HCT116 (cell line): ENCODE results near the gene STARD4. TPM values are rescaled to one million over a fixed set of nuclear protein-coding genes. Genes with fewer than 3 reads are reported as not detected.

Source experiments
- ATAC-seq: fragments of 200-7000 bp; cut with Tn5 transposase; 2 replicates; pipeline ENCODE4 v1.9.1; 2020; ENCODE audit warnings: mild to moderate bottlenecking, moderate library complexity
- BruUV-seq: library from RNA; stranded (reverse); fragments of 400-500 nt; replicated peaks from 2 replicates; lab custom pipeline; 2021; lab: Mats Ljungman, UMichigan
- CTCF ChIA-PET: fragments of 300-600 bp; sonication (Branson Sonifier 250); formaldehyde crosslinking; loops from one replicate; lab custom pipeline; 2021; ENCODE audit warnings: antibody characterized with exemption; lab: Charles Lee
- POLR2A ChIA-PET: fragments of 300-600, 350-600 bp; sonication (Branson Sonifier 250); formaldehyde crosslinking; loops from one replicate; lab custom pipeline; 2021; ENCODE audit warnings: antibody characterized with exemption; lab: Charles Lee
- RAD21 ChIA-PET, 2 experiments: fragments of 300-600 bp; sonication (Branson Sonifier 250); formaldehyde crosslinking; loops; one replicate each; lab custom pipeline; 2023; ENCODE audit warnings: low total read pairs in 2 of 2; ENCODE audit not compliant: uncharacterized antibody in 2 of 2, unreplicated experiment in 2 of 2, low non-redundant PET in 1 of 2; lab: Charles Lee
- DNase-seq: peaks from one replicate; pipeline ENCODE4 v3.0.0-alpha.2; 2010; ENCODE audit warnings: low read depth, low spot score
- H2AFZ ChIP-seq: fragments of 200-600 bp; shearing (Covaris generic), sonication (generic); 2 replicates; pipeline ENCODE4 v1.6.1; 2017; ENCODE audit warnings: low read depth, mixed run types, mixed read lengths, antibody characterized with exemption, low read length; ENCODE audit not compliant: poor library complexity, severe bottlenecking
- H3K27ac ChIP-seq: 2 replicates; pipeline ENCODE4 v1.5.1; 2012; ENCODE audit warnings: low read depth, low read length
- H3K27me3 ChIP-seq: fragments of 200-600 bp; sonication (generic); 2 replicates; pipeline ENCODE4 v1.6.1; 2016; ENCODE audit warnings: mixed run types, low read length, mixed read lengths; ENCODE audit not compliant: insufficient read depth
- H3K36me3 ChIP-seq, 2 experiments: fragments of 200-500 bp in 1 of 2; fragments of 200-600 bp in 1 of 2; sonication (Bioruptor generic) in 1 of 2; sonication (generic) in 1 of 2; 2 replicates each; pipeline versions ENCODE4 v1.5.1 to v1.6.1; 2014 to 2016; ENCODE audit warnings: low read length in 2 of 2, inconsistent platforms in 1 of 2, mixed read lengths in 1 of 2, mixed run types in 1 of 2; ENCODE audit not compliant: insufficient read depth in 2 of 2, control insufficient read depth in 1 of 2
- H3K4me1 ChIP-seq, 2 experiments: fragments of 200-600 bp in 1 of 2; sonication (generic) in 1 of 2; 2 replicates each; pipeline versions ENCODE4 v1.5.1 to v1.6.1; 2012 to 2017; ENCODE audit warnings: low read length in 2 of 2, inconsistent platforms in 1 of 2, mild to moderate bottlenecking in 1 of 2, mixed read lengths in 1 of 2, mixed run types in 1 of 2, moderate library complexity in 1 of 2; ENCODE audit not compliant: insufficient read depth in 2 of 2, control insufficient read depth in 1 of 2
- H3K4me2 ChIP-seq: fragments of 200-600 bp; sonication (generic); 2 replicates; pipeline ENCODE4 v1.6.1; 2017; ENCODE audit warnings: mixed run types, low read length, mixed read lengths
- H3K4me3 ChIP-seq, 2 experiments: fragments of 200-600 bp in 1 of 2; sonication (generic) in 1 of 2; replicated peaks in 1 of 2; 2 replicates each; pipeline ENCODE4 v1.5.1; 2011 to 2016; ENCODE audit warnings: low read length in 2 of 2, control low read depth in 1 of 2, low read depth in 1 of 2, mild to moderate bottlenecking in 1 of 2, mixed read lengths in 1 of 2, mixed run types in 1 of 2
- H3K79me2 ChIP-seq: fragments of 200-600 bp; sonication (generic); 2 replicates; pipeline ENCODE4 v1.6.1; 2017; ENCODE audit warnings: mild to moderate bottlenecking, mixed run types, low read length, moderate library complexity, mixed read lengths; ENCODE audit not compliant: insufficient read depth
- H3K9ac ChIP-seq: fragments of 200-600 bp; sonication (generic); 2 replicates; pipeline ENCODE4 v1.6.1; 2016; ENCODE audit warnings: low read length, mixed read lengths
- H3K9me2 ChIP-seq: fragments of 200-600 bp; sonication (generic), shearing (Covaris generic); 2 replicates; pipeline ENCODE4 v1.6.1; 2017; ENCODE audit warnings: mixed run types, mild to moderate bottlenecking, moderate library complexity; ENCODE audit not compliant: insufficient read depth
- H3K9me3 ChIP-seq, 2 experiments: fragments of 200-500 bp in 1 of 2; fragments of 200-600 bp in 1 of 2; sonication (Bioruptor generic) in 1 of 2; sonication (generic) in 1 of 2; 2 replicates each; pipeline ENCODE4 v1.6.1; 2014 to 2017; ENCODE audit warnings: low read length in 2 of 2, mixed read lengths in 2 of 2, inconsistent platforms in 1 of 2, low read depth in 1 of 2, mild to moderate bottlenecking in 1 of 2, mixed run types in 1 of 2, moderate library complexity in 1 of 2; ENCODE audit not compliant: control insufficient read depth in 1 of 2, insufficient read depth in 1 of 2
- H4K20me1 ChIP-seq: fragments of 200-600 bp; sonication (generic), shearing (Covaris generic); 2 replicates; pipeline ENCODE4 v1.6.1; 2017; ENCODE audit warnings: mixed run types, mild to moderate bottlenecking, moderate library complexity; ENCODE audit not compliant: insufficient read depth
- ATF3 ChIP-seq: IDR thresholded peaks from 2 replicates; pipeline ENCODE4 v1.6.1; 2012
- CBX3 ChIP-seq: IDR thresholded peaks from 2 replicates; pipeline ENCODE4 v1.6.1; 2012; ENCODE audit warnings: low read depth
- CEBPB ChIP-seq: IDR thresholded peaks from 2 replicates; pipeline ENCODE4 v1.6.1; 2012; ENCODE audit warnings: low read depth
- CTCF ChIP-seq, 3 experiments: fragments of 200-600 bp in 1 of 3; sonication (generic) in 1 of 3; IDR thresholded peaks in 2 of 3; conservative IDR thresholded peaks in 1 of 3; 2 replicates each; pipeline ENCODE4 v1.5.1; 2012 to 2017; ENCODE audit warnings: low read depth in 2 of 3, low read length in 2 of 3, antibody characterized with exemption in 1 of 3, borderline replicate concordance in 1 of 3, control low read depth in 1 of 3, mild to moderate bottlenecking in 1 of 3, mixed read lengths in 1 of 3, mixed run types in 1 of 3, moderate library complexity in 1 of 3; ENCODE audit not compliant: insufficient read depth in 1 of 3
- ELF1 ChIP-seq: IDR thresholded peaks from 2 replicates; pipeline ENCODE4 v1.6.1; 2012; ENCODE audit warnings: low read depth, borderline replicate concordance
- EZH2 ChIP-seq: fragments of 200-600 bp; sonication (generic); IDR thresholded peaks from 2 replicates; pipeline ENCODE4 v1.6.1; 2017; ENCODE audit warnings: antibody characterized with exemption, mixed run types
- FOSL1 ChIP-seq: IDR thresholded peaks from 2 replicates; pipeline ENCODE4 v1.6.1; 2012; ENCODE audit warnings: low read depth
- JUND ChIP-seq: IDR thresholded peaks from 2 replicates; pipeline ENCODE4 v1.6.1; 2012
- POLR2A ChIP-seq: IDR thresholded peaks from 2 replicates; pipeline ENCODE4 v1.7.0; 2011; ENCODE audit warnings: borderline replicate concordance; ENCODE audit not compliant: insufficient read depth, insufficient read length; ENCODE audit errors: extremely low read depth
- RAD21 ChIP-seq: IDR thresholded peaks from 2 replicates; pipeline ENCODE4 v1.6.1; 2012; ENCODE audit warnings: low read depth, mild to moderate bottlenecking
- REST ChIP-seq: IDR thresholded peaks from 2 replicates; pipeline ENCODE4 v1.6.1; 2012; ENCODE audit warnings: low read depth
- SIN3A ChIP-seq: IDR thresholded peaks from 2 replicates; pipeline ENCODE4 v1.6.1; 2012; ENCODE audit warnings: low read depth
- SRF ChIP-seq: IDR thresholded peaks from 2 replicates; pipeline ENCODE4 v1.6.1; 2012; ENCODE audit warnings: low read depth
- TCF7L2 ChIP-seq: IDR thresholded peaks from 2 replicates; pipeline ENCODE4 v1.7.0; 2011; ENCODE audit warnings: borderline replicate concordance, inconsistent platforms; ENCODE audit not compliant: insufficient read depth, insufficient read length; ENCODE audit errors: extremely low read depth
- YY1 ChIP-seq: IDR thresholded peaks from 2 replicates; pipeline ENCODE4 v1.6.1; 2011; ENCODE audit warnings: low read length, low read depth, moderate library complexity, mild to moderate bottlenecking; ENCODE audit not compliant: insufficient replicate concordance; ENCODE audit errors: extremely low read depth
- ZFX ChIP-seq: fragments of 450-650 bp; IDR thresholded peaks from 2 replicates; pipeline ENCODE4 v1.6.1; 2017
- ZNF274 ChIP-seq: fragments of 200-500 bp; sonication (Bioruptor generic); IDR thresholded peaks from 2 replicates; pipeline ENCODE4 v1.6.1; 2014; ENCODE audit warnings: mild to moderate bottlenecking, low read depth, low read length, inconsistent platforms
- intact Hi-C: fragments of 100-400 bp; cut with micrococcal nuclease; formaldehyde crosslinking; loops from 2 replicates; pipeline ENCODE4 v1.10.0; 2022
- total RNA-seq: library from RNA; stranded (reverse); gene quantifications from one replicate; pipeline ENCODE4 v1.2.1, GENCODE V29; 2021; ENCODE audit not compliant: unreplicated experiment
- TF ChIP-seq, protein P1 (sequence below): IDR thresholded peaks from 2 replicates; pipeline ENCODE4 v1.6.1; 2012
- TF ChIP-seq, protein P2 (sequence below): IDR thresholded peaks from 2 replicates; pipeline ENCODE4 v1.6.1; 2011; ENCODE audit warnings: mild to moderate bottlenecking, low read length, moderate library complexity; ENCODE audit not compliant: insufficient replicate concordance; ENCODE audit errors: extremely low read depth

STARD4 gene
- total RNA-seq, 1 experiment from 2014 or later: 44.3 TPM

DNA sequence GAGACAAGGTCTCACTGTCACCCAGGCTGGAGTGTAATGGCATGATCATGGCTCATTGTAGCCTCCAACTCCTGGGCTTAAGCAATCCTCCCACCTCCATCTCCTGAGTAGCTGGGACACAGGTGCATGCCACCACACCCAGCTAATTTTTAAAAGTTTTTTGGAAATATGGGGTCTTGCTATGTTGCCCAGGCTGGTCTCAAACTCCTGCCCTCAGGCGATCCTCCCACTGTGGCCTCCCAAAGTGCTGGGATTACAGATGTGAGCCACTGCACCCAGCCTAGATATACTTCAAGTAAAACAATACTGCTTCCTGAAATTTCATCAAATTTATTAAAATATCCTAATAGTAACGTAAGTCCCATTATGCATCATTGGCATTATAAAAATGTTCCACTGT lies 33.4 kb downstream of the STARD4 start:
- no peaks in the 10 kb centered on the region for H3K36me3 ChIP-seq
- H2AFZ ChIP-seq: no peak overlapping the region
- no peaks in the 10 kb centered on the region for H3K9me2 ChIP-seq
- no peak overlapping the region for H3K4me2 ChIP-seq
- no peaks in the 10 kb centered on the region for H3K4me1 ChIP-seq
- H4K20me1 ChIP-seq: no peaks in the 10 kb centered on the region
- H3K27ac ChIP-seq: no peak overlapping the region
- CTCF ChIA-PET: no interaction called here
- H3K4me3 ChIP-seq: no peak overlapping the region
- H3K27me3 ChIP-seq: no peaks in the 10 kb centered on the region
- no TSS peak for BruUV-seq
- TF ChIP-seq POLR2A: no peak
- TF ChIP-seq ZFX: no peak
- TF ChIP-seq TCF7L2: no peak
- TF ChIP-seq SIN3A: no peak
- TF ChIP-seq FOSL1: no peak
- TF ChIP-seq ZNF274: no peak
- TF ChIP-seq CTCF (IDR thresholded peaks at IDR 0.05 in 2 of 3, conservative IDR thresholded peaks at IDR 0.05 in 1 of 3; ENCODE audit: borderline replicate concordance in 1 of 3, insufficient read depth in 1 of 3, low read depth in 2 of 3, low read length in 2 of 3): no peak
- TF ChIP-seq SRF: no peak
- no peak for TF ChIP-seq EZH2
- no peak for TF ChIP-seq CEBPB
- no peak for TF ChIP-seq ATF3
- TF ChIP-seq REST: no peak
- TF ChIP-seq JUND: no peak
- TF ChIP-seq RAD21: no peak
- TF ChIP-seq, protein P1, sequence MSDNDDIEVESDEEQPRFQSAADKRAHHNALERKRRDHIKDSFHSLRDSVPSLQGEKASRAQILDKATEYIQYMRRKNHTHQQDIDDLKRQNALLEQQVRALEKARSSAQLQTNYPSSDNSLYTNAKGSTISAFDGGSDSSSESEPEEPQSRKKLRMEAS: no peak
- TF ChIP-seq CBX3: no peak
- TF ChIP-seq YY1: no peak
- TF ChIP-seq ELF1: no peak
- TF ChIP-seq, protein P2, sequence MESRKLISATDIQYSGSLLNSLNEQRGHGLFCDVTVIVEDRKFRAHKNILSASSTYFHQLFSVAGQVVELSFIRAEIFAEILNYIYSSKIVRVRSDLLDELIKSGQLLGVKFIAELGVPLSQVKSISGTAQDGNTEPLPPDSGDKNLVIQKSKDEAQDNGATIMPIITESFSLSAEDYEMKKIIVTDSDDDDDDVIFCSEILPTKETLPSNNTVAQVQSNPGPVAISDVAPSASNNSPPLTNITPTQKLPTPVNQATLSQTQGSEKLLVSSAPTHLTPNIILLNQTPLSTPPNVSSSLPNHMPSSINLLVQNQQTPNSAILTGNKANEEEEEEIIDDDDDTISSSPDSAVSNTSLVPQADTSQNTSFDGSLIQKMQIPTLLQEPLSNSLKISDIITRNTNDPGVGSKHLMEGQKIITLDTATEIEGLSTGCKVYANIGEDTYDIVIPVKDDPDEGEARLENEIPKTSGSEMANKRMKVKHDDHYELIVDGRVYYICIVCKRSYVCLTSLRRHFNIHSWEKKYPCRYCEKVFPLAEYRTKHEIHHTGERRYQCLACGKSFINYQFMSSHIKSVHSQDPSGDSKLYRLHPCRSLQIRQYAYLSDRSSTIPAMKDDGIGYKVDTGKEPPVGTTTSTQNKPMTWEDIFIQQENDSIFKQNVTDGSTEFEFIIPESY: no peak
- POLR2A ChIA-PET: no interaction called here
- DNase-seq (no peak), ATAC-seq (no peak)
- intact Hi-C loops: loop anchor here (5.0 kb wide), 1 partner anchor 322 kb away; no protein-coding TSS in a partner anchor
- no peaks in the 10 kb centered on the region for H3K9me3 ChIP-seq
- H3K79me2 ChIP-seq: no peaks in the 10 kb centered on the region
- RAD21 ChIA-PET: no interaction called here
- H3K9ac ChIP-seq: no peak overlapping the region
